SW480 (cell line): Measurements from ENCODE around the gene KRTAP4-4.
A peak's percentile ranks its signal among the peaks of the same experiment; 100 is the strongest.
"Not testable (repeated sequence)": the region's sequence is repeated elsewhere in the genome, so short reads cannot be mapped to it uniquely, and the experiment has no call there.

Experiments
- DNase-seq: peaks from one replicate; pipeline ENCODE4 v3.0.0-alpha.2; 2016; ENCODE audit warnings: low spot score

KRTAP4-4 gene

GRCh38 chr17:41148971-41149651 lies 11.4 kb downstream of the KRTAP4-4 start:
- not testable (repeated sequence) for DNase-seq

DNA sequence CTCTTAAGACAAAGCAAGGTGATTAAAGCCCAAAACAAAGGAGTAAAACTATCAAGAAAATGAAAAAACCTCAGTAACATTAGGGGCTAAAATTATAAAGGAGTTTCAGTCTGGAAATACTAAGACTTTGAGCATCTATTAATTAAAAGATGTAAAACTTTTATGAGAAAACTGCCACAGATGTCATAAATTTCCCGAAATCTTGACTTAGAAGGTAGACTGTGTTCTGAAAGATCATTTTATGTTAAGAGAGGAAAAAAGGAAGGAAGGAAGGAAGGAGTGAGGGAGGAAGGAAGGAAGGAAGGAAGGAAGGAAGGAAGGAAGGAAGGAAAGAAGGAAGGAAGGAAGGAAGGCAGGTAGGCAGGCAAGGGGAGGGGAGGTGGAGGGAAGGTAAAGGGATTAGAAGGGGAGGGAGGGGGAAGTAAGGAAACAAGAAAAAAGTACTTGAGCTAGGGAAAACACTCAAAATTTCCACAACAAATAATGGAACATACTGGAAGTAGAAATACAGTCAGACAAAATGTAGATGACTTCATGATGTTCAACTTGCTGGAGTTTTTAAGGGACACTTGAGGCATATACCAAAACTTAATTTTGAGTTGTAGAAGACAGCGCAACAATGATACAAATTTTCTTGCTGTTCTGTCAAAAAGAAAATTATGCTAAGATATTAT lies 12.9 kb downstream of the KRTAP4-4 start:
- no peak for DNase-seq

- DNase-seq: no peak
These were observed 15.3 kb downstream of the KRTAP4-4 start for GRCh38 chr17:41145261-41145660.

GRCh38 chr17:41144846-41145245 lies 15.7 kb downstream of the KRTAP4-4 start:
- DNase-seq: no peak

DNA sequence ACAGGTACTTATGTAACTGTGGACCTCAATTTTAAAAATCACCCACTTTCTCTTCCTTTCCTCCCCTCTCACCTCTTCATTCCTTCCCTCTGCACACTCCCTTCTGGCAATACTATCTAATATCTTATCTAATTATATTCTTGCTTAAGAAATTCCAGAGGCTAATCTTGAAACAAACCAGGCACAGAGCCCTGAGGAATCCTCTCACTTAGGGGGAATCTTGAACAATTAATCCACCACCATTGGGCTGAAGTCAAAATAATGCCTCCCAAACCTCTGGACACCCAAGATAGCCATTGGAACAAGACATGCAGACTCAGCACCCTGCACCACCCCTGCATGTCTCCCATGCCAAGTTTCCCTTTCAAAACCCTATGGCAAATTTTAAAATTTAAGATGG lies 19.2 kb downstream of the KRTAP4-4 start:
- DNase-seq: no peak

- peak; percentile 39 for DNase-seq
These were observed 20.0 kb downstream of the KRTAP4-4 start, which contains the start of gene KRTAP4-6 for GRCh38 chr17:41140360-41141131. Gene KRTAP4-6 (minus strand): TSS chr17:41140544. CDS start chr17:41140487, 57 bp downstream.

- DNase-seq: not testable (repeated sequence)
These were observed 20.7 kb downstream of the KRTAP4-4 start for GRCh38 chr17:41139865-41140264.

DNA sequence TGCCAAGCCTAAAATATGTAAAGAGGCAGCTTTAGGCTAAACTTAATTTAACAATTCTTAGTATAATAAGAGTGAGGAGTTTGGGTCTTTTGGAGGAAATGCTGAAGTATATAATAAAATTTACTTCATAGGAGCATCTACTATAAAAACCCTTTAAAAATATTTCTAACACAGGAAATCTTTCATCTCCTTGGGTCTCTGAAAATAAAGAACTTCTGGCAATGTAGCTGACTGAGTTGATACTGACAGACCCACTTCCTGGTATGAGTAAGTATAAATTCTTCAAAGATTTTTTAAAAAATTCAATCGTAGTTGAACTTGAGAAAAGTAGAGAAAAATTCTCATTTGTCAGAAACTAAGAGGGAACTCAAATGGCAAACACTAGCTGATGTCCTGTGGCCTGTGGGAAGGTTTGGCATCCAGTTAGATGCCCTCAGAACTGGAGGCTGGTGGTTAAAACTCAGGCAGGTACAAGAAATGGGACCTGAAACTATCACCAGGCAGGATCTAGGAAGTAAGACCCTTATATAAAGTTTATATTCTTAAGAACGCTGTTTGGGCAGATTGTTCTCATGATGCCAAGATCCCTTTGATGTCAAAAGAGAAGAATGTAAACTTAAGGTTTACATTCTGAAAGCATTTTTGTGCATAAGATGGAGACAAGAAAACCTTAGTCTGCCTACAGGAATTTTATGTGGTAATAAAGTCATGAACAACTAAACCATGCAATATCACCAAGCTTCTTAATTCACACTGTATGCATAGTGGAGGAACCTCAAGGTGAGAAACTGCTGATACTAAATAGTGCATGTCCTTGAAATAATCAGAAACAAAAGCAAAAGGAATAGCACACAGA lies 26.4 kb downstream of the KRTAP4-4 start:
- no peak for DNase-seq

DNA sequence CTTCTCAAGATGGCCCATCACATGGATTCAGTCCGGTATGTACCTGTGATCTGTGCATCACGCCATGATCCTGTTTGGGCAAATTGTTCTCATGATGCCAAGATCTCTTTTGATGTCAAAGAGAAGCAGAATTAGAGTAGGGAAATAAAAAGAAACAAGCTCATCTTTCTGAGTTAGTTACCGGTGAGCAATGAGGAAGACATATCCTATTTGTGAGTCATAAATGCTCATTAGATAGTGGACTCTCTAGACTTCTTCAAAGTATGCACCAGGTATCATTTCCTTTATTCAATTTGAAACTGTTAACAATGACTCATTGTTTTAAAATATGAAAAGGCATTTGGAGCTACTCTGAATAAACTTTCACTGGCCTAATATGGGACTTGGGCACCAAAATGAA lies 28.6 kb downstream of the KRTAP4-4 start:
- peak; percentile 80 for DNase-seq

GRCh38 chr17:41127371-41127770 lies 33.2 kb downstream of the KRTAP4-4 start:
- no peak for DNase-seq

DNA sequence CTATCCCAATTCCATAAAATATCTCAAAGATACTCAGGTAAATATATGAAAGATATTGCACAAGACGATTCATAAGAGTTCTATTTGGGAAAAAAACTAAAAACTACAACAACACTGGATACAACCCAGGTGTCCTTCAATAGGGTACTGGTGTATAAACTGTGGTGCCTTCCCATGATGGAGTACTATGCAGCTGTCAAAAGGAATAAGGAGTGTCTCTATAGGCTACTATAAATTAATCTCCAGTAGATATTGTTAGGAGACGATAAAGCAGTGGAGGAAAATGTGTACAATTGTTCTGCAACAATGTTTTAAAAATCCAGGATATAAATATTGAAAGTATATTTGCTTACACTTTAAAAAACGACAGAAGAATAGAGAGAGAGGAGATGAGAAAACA lies 34.1 kb downstream of the KRTAP4-4 start:
- DNase-seq: no peak

DNA sequence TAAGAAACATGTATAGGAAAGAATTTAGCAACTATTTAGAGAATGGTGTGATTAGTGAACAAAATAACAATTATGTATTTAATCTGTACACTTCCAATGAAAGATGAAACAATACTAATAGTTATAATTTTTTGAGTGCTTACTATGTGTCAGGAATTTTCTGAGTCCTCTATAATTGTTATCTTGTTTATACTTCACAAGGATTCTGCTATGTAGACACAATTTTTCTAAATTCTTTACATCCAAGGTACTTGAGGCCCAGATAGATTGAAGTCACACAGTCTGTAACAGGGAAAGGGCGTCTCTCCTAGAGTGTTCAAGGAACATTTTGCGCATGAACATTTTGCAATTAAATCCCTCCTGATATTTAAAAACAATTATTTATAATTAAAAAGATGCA lies 35.5 kb downstream of the KRTAP4-4 start:
- no peak for DNase-seq

DNA sequence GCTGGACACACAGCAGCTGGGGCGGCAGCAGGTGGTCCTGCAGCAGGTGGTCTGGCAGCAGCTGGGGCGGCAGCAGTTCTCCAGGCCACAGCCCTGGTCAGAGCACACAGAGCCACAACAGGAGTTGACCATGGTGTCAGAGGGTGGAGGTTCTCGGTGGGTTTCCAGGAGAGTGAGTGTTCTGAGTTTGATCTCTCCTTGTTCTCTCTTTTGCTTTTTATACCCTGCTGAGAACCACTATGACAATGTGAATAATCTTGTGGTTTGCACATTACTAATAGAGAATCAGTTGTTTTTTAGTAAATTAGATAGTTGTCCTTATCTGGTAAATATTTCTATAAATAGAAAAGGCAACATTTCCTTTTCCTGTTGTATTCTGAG lies 36.6 kb downstream of the KRTAP4-4 start, which contains the start of gene KRTAP4-12:
Gene KRTAP4-12 (minus strand): TSS at position 192 of the 381 bp plus-strand sequence. CDS start 60 bp downstream, at position 132.
- DNase-seq: not testable (repeated sequence)

DNA sequence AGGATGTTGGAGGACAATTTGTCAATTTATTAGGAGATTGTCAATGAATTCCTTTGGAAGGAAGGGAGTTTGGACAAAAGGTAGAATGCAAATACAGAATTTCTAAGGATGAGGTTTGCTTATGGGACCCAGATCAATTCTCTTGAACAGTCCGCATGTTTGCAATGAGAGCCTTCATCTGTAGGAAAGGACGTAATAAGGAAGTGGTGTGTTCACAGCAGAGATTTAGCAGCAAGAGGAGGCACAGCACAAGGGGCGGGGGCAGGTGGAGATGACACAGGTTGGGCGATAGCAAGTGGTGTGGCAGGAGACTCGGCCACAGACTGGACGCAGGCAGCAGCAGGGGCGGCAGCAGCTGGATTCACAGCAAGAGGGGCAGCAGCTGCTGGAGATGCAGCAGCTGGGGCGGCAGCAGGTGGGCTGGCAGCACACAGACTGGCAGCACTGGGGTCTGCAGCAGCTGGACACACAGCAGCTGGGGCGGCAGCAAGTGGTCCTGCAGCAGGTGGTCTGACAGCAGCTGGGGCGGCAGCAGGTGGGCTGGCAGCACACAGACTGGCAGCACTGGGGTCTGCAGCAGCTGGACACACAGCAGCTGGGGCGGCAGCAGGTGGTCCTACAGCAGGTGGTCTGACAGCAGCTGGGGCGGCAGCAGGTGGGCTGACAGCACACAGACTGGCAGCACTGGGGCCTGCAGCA lies 37.1 kb downstream of the KRTAP4-4 start:
- not testable (repeated sequence) for DNase-seq

GRCh38 chr17:41121742-41122141 lies 38.8 kb downstream of the KRTAP4-4 start:
- DNase-seq: no peak

DNA sequence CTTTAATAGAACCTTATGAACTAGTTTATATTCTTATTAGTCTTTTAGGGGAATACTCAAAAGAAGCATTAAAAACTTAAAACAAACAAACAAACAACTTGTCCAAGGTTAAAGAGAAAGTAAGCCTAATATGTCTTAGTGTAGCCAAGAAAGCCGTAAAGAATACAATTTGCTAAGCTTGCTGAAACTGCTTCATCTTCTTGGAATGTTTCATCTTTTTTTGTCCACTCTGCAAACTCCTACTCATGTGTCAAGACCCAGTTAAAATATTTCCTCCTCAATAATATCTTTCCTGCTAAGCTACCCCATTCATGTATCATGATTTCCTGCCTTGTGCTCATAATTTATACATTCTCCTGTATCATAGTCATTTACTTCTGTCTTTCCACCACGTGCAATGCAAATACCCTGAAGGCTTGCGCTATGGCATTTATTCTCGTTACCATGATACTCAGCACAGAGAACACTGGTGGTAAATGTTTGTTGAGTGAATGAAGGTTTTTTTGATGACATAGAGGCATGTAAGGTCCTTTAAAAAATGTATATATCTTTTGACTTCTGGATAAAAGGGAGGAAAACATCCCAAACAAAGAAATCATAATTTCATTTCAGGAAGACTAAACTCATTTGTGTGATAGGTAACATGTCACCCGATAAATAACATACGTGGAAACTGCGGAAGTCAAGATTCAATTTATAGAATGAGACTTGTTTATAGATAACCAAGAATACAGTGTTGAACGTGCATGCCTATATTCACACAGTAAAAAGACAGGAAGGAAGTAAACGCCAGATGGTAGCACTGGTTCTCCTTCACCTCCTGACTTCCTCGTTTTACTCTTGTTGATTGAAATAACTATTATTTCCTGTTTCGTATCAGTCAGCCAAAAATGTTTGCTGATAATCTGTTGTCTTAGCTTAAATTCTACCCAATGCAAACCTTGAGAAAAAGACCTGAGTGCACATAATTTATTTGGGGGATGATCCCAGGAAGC lies 40.6 kb downstream of the KRTAP4-4 start:
- not testable (repeated sequence) for DNase-seq

GRCh38 chr17:41118721-41119120 lies 41.8 kb downstream of the KRTAP4-4 start:
- DNase-seq: no peak

- DNase-seq: not testable (repeated sequence)
These were observed 42.6 kb downstream of the KRTAP4-4 start, which contains the start of gene KRTAP4-11 for GRCh38 chr17:41117846-41118386. Gene KRTAP4-11 (minus strand): TSS chr17:41118373. CDS start chr17:41118315, 58 bp downstream.

GRCh38 chr17:41116297-41116696 lies 44.3 kb downstream of the KRTAP4-4 start:
- no peak for DNase-seq
